ENCODE measurements around the gene PPP2R2C. TPM values are rescaled to one million over a fixed set of nuclear protein-coding genes. Genes with fewer than 3 reads are reported as not detected.

Gene PPP2R2C
- total and polyA plus RNA-seq, 2 donors (not counting 1 experiment from before 2014, with no cell fraction given), result 0.10 to 0.17 TPM

DNA sequence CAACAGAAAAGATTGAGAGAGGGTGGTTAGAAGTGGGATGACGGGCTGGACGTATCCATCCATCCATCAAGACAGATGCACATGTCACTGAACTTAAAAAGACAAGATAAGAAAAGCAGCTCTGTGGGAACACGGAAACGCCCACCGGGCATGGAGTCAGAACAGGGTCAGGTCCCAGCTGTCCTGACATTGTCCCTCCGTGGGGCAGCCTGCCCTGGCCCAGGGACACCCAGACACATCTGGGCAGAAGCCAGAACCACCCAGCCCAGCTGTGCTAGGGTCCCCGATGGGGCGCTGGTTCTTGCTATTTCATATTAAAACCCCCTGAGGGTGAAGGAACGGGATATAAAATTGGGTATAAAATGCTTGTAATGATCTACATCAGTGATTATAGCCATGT lies 88.5 kb downstream of the PPP2R2C start:
- Histone ChIP-seq H3K27me3 (ENCODE audit: control insufficient read depth, insufficient read depth, low read length) (no peaks in the 10 kb centered on the region), H2AFZ (ENCODE audit: low read length) (no peak overlapping the region), H4K20me1 (ENCODE audit: control insufficient read depth, extremely low read depth, insufficient read depth, low read length) (no peaks in the 10 kb centered on the region), H3K4me3 (replicated peaks in 1 of 4; ENCODE audit: control extremely low read depth in 1 of 4, insufficient read depth in 1 of 4, low read depth in 3 of 4, low read length in 4 of 4) (no peak overlapping the region), H3K9ac (ENCODE audit: insufficient read depth, low read length) (no peak overlapping the region), H3K79me2 (ENCODE audit: control insufficient read depth, insufficient read depth, low read length) (no peaks in the 10 kb centered on the region), H3K9me3 (ENCODE audit: control insufficient read depth, insufficient read depth, low read depth, low read length) (no peaks in the 10 kb centered on the region), H3K27ac (ENCODE audit: insufficient read depth, low read length) (no peak overlapping the region), H3K4me2 (ENCODE audit: extremely low read depth, insufficient read depth, low read length) (no peak overlapping the region), H3K4me1 (ENCODE audit: control insufficient read depth, extremely low read depth, insufficient read depth, low read length) (no peaks in the 10 kb centered on the region), H3K36me3 (ENCODE audit: control insufficient read depth, insufficient read depth, low read length) (no peaks in the 10 kb centered on the region)
- no peak for DNase-seq (ENCODE audit: low read depth in 2 of 2)
- TF ChIP-seq CTCF (conservative IDR thresholded peaks at IDR 0.05 in 1 of 2, IDR thresholded peaks at IDR 0.05 in 1 of 2; ENCODE audit: low read depth in 1 of 2, low read length in 2 of 2), result no peak
- no peak for TF ChIP-seq EZH2 (IDR thresholded peaks at IDR 0.05; ENCODE audit: low read length, missing control alignments)

GRCh38 chr4:6383009-6383404 lies 89.4 kb downstream of the PPP2R2C start:
- no peak for DNase-seq (ENCODE audit: low read depth in 2 of 2)
- H3K4me2 ChIP-seq (ENCODE audit: extremely low read depth, insufficient read depth, low read length), result no peak overlapping the region
- no peaks in the 10 kb centered on the region for H3K4me1 ChIP-seq (ENCODE audit: control insufficient read depth, extremely low read depth, insufficient read depth, low read length)
- no peak overlapping the region for H3K27ac ChIP-seq (ENCODE audit: insufficient read depth, low read length)
- no peaks in the 10 kb centered on the region for H3K27me3 ChIP-seq (ENCODE audit: control insufficient read depth, insufficient read depth, low read length)
- H3K9ac ChIP-seq (ENCODE audit: insufficient read depth, low read length), result no peak overlapping the region
- H4K20me1 ChIP-seq (ENCODE audit: control insufficient read depth, extremely low read depth, insufficient read depth, low read length), result no peaks in the 10 kb centered on the region
- no peaks in the 10 kb centered on the region for H3K36me3 ChIP-seq (ENCODE audit: control insufficient read depth, insufficient read depth, low read length)
- no peaks in the 10 kb centered on the region for H3K9me3 ChIP-seq (ENCODE audit: control insufficient read depth, insufficient read depth, low read depth, low read length)
- no peak overlapping the region for H3K4me3 ChIP-seq (replicated peaks in 1 of 4; ENCODE audit: control extremely low read depth in 1 of 4, insufficient read depth in 1 of 4, low read depth in 3 of 4, low read length in 4 of 4)
- H2AFZ ChIP-seq (ENCODE audit: low read length), result no peak overlapping the region
- no peaks in the 10 kb centered on the region for H3K79me2 ChIP-seq (ENCODE audit: control insufficient read depth, insufficient read depth, low read length)
- TF ChIP-seq EZH2 (IDR thresholded peaks at IDR 0.05; ENCODE audit: low read length, missing control alignments) (no peak), CTCF (conservative IDR thresholded peaks at IDR 0.05 in 1 of 2, IDR thresholded peaks at IDR 0.05 in 1 of 2; ENCODE audit: low read depth in 1 of 2, low read length in 2 of 2) (no peak)

GRCh38 chr4:6381571-6382123 lies 90.8 kb downstream of the PPP2R2C start:
- Histone ChIP-seq H4K20me1 (ENCODE audit: control insufficient read depth, extremely low read depth, insufficient read depth, low read length) (no peaks in the 10 kb centered on the region), H3K36me3 (ENCODE audit: control insufficient read depth, insufficient read depth, low read length) (no peaks in the 10 kb centered on the region), H3K4me2 (ENCODE audit: extremely low read depth, insufficient read depth, low read length) (no peak overlapping the region), H3K9me3 (ENCODE audit: control insufficient read depth, insufficient read depth, low read depth, low read length) (no peaks in the 10 kb centered on the region), H3K27ac (ENCODE audit: insufficient read depth, low read length) (no peak overlapping the region), H3K79me2 (ENCODE audit: control insufficient read depth, insufficient read depth, low read length) (no peaks in the 10 kb centered on the region), H3K4me1 (ENCODE audit: control insufficient read depth, extremely low read depth, insufficient read depth, low read length) (no peaks in the 10 kb centered on the region), H3K9ac (ENCODE audit: insufficient read depth, low read length) (no peak overlapping the region), H2AFZ (ENCODE audit: low read length) (no peak overlapping the region), H3K27me3 (ENCODE audit: control insufficient read depth, insufficient read depth, low read length) (no peaks in the 10 kb centered on the region), H3K4me3 (replicated peaks in 1 of 4; ENCODE audit: control extremely low read depth in 1 of 4, insufficient read depth in 1 of 4, low read depth in 3 of 4, low read length in 4 of 4) (no peak overlapping the region)
- DNase-seq (ENCODE audit: low read depth in 2 of 2), result no peak
- TF ChIP-seq EZH2 (IDR thresholded peaks at IDR 0.05; ENCODE audit: low read length, missing control alignments) (no peak), CTCF (conservative IDR thresholded peaks at IDR 0.05 in 1 of 2, IDR thresholded peaks at IDR 0.05 in 1 of 2; ENCODE audit: low read depth in 1 of 2, low read length in 2 of 2) (no peak)
